ENCODE data around the gene DDX25.
"Not testable (repeated sequence)": the region's sequence is repeated elsewhere in the genome, so short reads cannot be mapped to it uniquely, and the experiment has no call there.

Gene DDX25

GRCh38 chr11:125902927-125903710, 1.2 kb upstream of the DDX25 start, which contains the start of gene PUS3:
TSS of gene PUS3 (minus strand) at chr11:125903206. CDS start at chr11:125896284, 6,922 bp downstream.
- DNase-seq (ENCODE audit: insufficient read length, low spot score), result peak; percentile 84
- FAIRE-seq, result no peak

DNA sequence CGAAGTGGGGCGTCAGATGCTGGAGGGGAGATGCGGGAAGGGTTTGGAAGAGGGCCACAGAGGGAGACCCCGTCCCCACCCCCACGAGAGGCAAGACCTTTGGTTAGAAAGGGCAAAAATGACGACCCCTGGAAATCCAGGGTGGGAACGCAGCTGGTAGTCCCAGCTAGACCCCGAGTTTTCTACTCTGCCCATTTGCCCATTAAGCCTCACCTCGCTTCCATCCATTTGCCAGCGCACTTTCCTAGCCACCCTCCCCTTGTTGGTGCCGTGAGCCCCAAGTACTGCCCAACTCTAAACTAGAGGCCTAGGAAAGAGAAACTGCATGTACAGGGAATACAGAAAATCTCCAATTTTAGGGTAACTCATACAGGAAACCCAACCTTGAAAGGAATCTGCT, 370 bp downstream of the DDX25 start:
- DNase-seq (ENCODE audit: insufficient read length, low spot score) (no peak), FAIRE-seq (no peak)

DNA sequence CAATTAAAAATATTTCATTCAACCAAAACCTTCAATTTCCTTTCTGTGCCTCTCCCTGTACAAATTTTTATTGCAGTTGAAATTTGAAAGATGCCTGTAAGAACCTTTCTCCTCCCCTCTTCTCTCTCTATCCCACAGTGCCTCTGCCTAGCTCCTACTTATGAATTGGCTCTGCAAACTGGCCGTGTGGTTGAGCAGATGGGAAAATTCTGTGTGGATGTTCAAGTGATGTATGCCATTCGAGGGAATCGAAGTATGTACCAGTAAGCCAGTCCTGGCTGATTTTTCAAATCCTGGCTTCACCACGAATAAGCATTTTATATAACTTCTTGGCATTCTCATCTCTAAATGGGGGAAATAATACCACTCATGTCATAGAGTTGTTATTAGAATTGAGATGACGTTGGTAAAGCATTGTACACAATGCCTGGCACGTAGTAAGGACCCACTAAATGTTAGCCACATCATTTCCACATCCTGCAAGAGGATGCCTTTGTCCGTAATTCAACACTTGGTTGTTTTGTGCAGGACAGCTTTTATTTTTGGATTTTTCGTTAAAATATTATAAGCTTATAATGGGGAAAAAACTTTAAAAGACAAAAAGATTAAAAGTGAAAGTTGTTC, 6.0 kb downstream of the DDX25 start:
- DNase-seq (ENCODE audit: insufficient read length, low spot score) (no peak), FAIRE-seq (no peak)

GRCh38 chr11:125914601-125915000, 10.3 kb downstream of the DDX25 start:
- not testable (repeated sequence) for FAIRE-seq; DNase-seq (ENCODE audit: insufficient read length, low spot score)

DNA sequence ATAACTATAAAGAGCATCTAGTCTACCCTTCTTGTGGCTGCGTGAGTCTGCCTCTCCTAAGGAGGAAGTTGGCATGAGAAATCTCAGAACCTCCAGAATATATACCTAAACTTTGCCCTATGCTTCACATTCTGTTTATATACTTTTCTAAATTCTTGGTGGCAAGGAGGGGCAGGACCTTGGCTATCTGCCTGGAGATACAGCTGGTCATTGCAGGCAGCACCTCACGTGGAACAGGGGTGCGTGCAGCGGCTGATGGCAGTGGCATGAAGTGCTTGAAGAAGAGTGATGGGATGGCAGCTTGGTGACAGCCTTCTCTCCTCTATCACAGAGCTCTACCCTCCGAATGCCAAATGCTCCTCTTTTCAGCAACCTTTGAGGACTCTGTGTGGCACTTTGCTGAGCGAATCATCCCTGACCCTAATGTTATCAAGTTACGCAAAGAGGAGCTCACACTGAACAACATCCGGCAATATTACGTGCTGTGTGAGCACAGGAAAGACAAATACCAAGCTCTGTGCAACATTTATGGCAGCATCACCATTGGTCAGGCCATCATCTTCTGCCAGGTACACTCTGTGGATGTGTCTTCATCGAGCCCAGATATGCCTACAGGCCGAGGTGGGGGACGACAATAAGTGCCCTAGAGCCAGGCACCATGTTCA, 12.5 kb downstream of the DDX25 start:
- DNase-seq (ENCODE audit: insufficient read length, low spot score) (no peak), FAIRE-seq (no peak)

DNA sequence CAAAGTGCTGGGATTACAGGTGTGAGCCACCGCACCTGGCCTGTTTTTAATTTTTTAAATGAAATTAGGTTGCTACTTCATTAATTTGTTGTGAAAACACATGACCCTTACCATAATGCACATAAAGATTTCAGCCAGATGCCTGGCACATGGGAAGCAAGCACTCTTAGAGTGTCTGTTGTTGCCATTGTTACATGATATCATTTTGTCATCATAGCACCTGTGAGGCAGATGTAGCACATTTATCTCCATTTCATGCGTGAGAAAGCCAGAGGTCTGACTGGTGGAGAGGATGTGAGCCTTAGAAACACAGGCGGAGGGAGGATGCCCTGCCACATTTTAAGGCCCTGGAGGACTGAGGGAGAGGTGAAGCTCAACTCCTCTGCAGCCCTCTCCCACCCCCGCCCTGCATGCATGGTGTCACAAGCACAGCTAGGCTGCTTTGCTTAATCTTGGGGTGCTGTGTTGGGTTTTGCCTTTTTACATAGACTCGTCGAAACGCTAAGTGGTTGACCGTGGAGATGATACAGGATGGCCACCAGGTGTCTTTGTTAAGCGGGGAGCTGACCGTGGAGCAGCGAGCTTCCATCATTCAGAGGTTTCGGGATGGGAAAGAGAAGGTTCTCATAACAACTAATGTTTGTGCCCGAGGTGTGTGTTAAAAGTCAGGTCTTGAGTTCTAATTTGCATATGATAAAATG, 14.0 kb downstream of the DDX25 start:
- FAIRE-seq (no peak), DNase-seq (ENCODE audit: insufficient read length, low spot score) (no peak)

DNA sequence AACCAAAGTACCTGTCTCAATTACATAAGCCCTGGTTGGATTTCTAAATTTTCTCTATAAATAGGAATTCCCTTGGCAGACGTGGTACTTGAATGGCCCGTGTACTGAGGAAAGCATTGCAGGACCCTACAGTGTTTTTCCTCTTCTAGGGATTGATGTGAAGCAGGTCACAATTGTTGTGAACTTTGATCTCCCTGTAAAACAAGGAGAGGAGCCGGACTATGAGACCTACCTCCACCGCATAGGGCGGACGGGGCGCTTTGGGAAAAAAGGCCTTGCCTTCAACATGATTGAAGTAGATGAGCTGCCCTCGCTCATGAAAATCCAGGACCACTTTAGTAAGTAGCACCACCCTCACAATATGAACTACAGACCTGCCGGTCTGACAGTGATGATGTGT, 16.7 kb downstream of the DDX25 start:
- no peak for DNase-seq (ENCODE audit: insufficient read length, low spot score)
- FAIRE-seq, result no peak

DNA sequence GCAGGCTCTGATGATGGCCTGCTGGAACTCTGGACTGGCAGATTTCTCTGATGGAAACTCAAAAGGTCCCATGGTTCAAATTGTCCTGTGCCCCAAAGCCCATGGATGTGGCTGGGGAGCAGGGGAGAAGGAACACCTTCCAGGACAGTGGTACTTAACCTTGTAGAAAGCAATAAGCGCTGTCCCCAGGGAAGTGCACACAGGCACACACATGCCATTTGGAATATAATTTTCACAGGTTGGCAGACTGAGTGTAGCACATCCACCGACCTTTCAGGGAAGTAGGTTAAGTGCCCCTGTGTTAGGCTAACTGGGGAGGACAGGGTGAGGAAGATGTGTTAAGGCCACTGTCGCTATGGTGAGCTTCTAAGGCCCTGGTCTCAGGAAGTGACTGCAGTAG, 17.8 kb downstream of the DDX25 start:
- DNase-seq (ENCODE audit: insufficient read length, low spot score) (no peak), FAIRE-seq (no peak)

DNA sequence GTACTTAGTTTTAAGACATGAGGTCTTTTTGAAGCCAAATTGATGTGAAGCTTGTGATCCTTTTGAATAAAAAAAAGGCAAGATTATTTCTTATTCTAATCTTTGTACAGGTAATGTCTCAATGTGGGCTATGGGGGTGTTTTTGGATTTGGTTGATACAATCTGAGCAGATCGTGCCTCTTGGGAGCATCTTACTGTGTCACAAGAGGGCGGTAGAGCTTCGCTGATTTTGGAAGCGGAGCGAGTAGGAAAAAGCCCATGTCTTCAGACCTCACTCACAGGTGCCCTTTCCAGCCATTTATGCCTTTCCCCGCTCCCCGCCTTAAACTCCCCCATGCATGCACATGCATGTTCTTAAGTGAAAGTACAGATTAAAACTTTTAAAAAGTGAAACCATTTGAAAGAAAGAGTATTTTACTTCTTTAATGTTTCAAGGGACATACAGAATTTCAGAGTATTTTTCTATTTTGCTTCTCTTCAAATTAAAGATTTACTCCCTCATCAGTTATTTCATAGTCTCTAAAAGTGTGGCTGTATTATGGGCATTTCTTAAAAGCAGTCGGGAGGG, 18.8 kb downstream of the DDX25 start:
- FAIRE-seq (no peak), DNase-seq (ENCODE audit: insufficient read length, low spot score) (peak; percentile 59)

DNA sequence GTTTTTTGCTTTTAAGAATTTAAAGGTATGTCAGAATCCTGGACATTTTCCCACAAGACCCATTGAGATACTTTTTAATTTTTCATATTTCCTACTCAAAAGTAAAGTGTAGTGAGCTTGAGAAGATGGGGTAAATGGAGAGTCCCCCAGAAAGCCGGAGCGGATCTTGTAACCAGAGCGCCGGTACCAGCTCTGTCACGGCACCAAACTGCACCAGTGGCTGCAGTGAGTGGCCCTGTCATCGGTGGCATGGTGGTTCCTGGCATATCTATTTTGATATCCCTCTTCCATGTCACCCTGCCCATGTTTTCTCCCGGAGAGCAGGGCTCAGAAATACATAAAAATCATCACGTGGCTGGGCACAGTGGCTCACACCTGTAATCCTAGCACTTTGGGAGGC, 19.3 kb downstream of the DDX25 start:
- FAIRE-seq, result no peak

GRCh38 chr11:125924384-125925007, 20.2 kb downstream of the DDX25 start:
- no peak for FAIRE-seq
- DNase-seq (ENCODE audit: insufficient read length, low spot score), result no peak

More for the DNA sequence above, 19.3 kb downstream of the DDX25 start:
- no peak for DNase-seq (ENCODE audit: insufficient read length, low spot score)

DNA sequence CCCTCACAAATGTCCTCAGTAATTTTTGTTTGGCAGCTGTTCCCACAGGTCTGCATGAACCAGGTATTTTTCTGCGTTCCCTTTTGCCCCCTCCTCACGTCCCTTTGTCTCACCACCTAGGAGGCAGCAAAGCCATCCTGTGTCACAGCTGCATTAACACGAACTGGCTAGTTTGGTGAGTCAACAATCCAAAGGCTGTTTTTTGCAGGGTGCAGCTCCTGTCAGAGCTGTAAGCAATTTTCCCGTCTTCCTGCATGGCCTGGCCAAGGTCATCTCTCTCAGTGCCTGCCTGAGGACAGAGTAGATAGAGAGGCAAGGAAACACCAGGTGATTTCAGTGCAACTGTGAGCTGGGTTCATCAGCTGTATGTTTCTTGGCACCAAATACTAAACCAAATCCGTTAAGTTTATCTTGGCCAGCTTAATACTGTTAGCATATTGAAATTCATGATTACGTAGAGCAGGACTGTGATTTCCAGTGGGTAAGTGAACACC, 21.0 kb downstream of the DDX25 start:
- no peak for FAIRE-seq

DNA sequence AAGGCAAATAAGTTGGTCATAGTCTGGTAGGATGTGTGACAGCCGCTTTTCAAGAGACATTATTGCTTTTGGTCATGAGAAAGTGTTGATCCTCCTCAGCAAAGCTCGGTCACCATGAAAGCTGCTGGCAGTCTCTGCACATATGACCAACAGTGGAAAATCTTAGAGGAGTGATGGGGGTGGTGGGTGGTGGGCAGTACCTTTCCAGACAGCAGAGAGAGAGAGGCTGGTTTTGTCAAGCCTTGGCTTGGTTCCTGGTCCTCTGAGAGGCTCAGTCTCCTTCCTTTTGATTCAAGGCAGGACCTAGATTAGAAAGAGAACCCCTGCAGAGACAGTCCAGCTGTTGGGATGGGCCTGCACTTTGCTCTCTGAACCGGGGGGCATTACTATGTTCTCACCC, 21.5 kb downstream of the DDX25 start:
- DNase-seq (ENCODE audit: insufficient read length, low spot score) (no peak), FAIRE-seq (no peak)

More for the DNA sequence above, 21.0 kb downstream of the DDX25 start:
- no peak for DNase-seq (ENCODE audit: insufficient read length, low spot score)

DNA sequence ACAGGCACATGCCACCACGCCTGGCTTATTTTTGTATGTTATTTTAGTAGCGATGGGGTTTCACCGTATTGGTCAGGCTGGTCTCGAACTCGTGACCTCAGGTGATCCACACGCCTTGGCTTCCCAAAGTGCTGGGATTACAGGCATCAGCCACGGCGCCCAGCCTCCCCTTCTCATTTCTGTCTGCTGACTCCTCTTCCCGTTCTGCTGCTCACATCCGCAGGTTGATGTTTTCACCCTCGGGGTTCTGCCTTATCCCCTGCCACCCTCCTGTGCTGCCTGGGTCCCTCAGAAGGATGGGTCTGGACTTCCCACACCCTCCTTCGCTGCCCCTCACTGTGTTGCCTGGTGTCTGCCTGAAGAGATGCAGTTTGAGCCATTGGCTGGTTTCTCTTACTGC, 22.4 kb downstream of the DDX25 start:
- DNase-seq (ENCODE audit: insufficient read length, low spot score) (no peak), FAIRE-seq (no peak)

DNA sequence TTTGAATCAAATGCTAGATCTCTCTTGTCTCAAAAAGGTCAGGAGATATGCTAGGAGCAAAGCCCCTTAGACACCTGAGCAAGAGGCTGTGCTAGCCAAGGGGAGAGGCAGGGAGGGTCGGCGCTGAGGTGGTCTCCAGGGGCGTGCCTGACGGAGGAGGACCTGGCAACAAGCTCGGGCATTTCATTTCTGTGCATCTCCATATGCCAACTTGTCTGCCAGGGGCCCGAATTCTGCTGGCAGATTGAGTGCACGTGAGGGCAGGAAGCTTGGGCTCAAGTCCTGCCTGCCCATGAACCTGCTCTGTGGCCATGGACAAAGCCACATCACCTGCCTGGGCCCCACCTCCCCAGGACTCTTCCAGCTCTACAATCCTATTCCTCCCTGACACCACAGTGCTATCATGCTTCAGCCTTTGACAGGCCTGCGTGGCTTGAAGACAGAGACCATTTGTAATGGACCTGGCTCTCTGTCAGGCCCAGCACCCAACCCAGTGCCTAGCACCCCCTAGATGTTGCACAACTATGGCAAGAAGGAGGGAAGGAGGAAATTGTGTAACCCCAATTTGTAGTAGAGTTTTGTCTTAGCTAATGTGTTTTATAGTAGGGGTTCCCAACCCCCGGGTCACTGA, 25.3 kb downstream of the DDX25 start:
- DNase-seq (ENCODE audit: insufficient read length, low spot score), result no peak

GRCh38 chr11:125930076-125930450, 25.8 kb downstream of the DDX25 start:
- DNase-seq (ENCODE audit: insufficient read length, low spot score) (no peak), FAIRE-seq (no peak)

More for the DNA sequence above, 25.3 kb downstream of the DDX25 start:
- FAIRE-seq, result no peak

DNA sequence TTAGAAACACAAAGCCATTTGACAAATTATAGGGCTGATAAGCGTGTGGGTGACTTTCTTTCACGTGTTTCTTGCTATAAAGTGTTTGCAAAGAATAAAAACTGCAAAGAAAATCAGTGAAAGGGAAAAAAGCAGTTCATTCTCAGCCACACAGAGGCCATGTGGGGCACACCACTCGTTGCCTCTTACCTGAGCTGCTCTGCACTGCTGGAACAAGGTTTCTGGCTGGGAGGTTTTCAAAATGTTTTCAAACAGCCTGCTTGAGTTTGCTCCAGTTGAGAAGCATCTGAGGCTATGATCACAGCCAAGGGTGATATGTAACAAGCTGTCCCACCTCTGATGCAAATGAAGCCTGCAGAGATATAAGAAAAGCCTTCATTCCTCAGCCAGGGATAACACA, 26.8 kb downstream of the DDX25 start:
- DNase-seq (ENCODE audit: insufficient read length, low spot score), result no peak
- FAIRE-seq, result no peak

- no peak for DNase-seq (ENCODE audit: insufficient read length, low spot score)
- FAIRE-seq, result no peak
Measured at GRCh38 chr11:125931668-125932067, 27.4 kb downstream of the DDX25 start.

- DNase-seq (ENCODE audit: insufficient read length, low spot score), result no peak
- no peak for FAIRE-seq
Measured at GRCh38 chr11:125932301-125932700, 28.0 kb downstream of the DDX25 start.

Data from HTR-8/SVneo (cell line).